Esophagus squamous epithelium (tissue), 5 donors: ENCODE measurements around the gene SCT. TPM values are rescaled to one million over a fixed set of nuclear protein-coding genes. Genes with fewer than 3 reads are reported as not detected.
A peak's percentile ranks its signal among the peaks of the same experiment; 100 is the strongest.

Experiments used
- DNase-seq: peaks from one replicate; lab custom pipeline; 2025; lab: John Stamatoyannopoulos, UW
- H3K27ac ChIP-seq, 4 donors: fragments of 200-600 bp; sonication (generic); one replicate each; pipeline ENCODE4 v1.5.1; 2016 to 2019; ENCODE audit warnings: mild to moderate bottlenecking in 1 of 4
- H3K27me3 ChIP-seq, 4 donors: fragments of 200-600 bp; sonication (generic); 1 replicate in 3 of 4; 2 replicates in 1 of 4; pipeline versions ENCODE4 v1.5.1 to v1.6.0; 2017 to 2021; ENCODE audit warnings: antibody characterized with exemption in 1 of 4
- H3K36me3 ChIP-seq, 3 donors: fragments of 200-600 bp; sonication (generic); one replicate each; pipeline ENCODE4 v1.5.1; 2016 to 2019
- H3K4me1 ChIP-seq, 3 donors: fragments of 200-600 bp; sonication (generic); one replicate each; pipeline ENCODE4 v1.5.1; 2017 to 2019
- H3K4me3 ChIP-seq, 4 donors: fragments of 200-600 bp; sonication (generic); 1 replicate in 3 of 4; 2 replicates in 1 of 4; pipeline ENCODE4 v1.5.1; 2016 to 2019; ENCODE audit warnings: mild to moderate bottlenecking in 2 of 4, moderate library complexity in 1 of 4
- H3K9me3 ChIP-seq, 3 donors: fragments of 200-600 bp; sonication (generic); one replicate each; pipeline ENCODE4 v1.5.1; 2016 to 2019
- CTCF ChIP-seq, 6 experiments: fragments of 450-650 bp in 4 of 6; fragments of 200-600 bp in 2 of 6; sonication (generic) in 2 of 6; IDR thresholded peaks; one replicate each; pipeline ENCODE4 v1.5.1; 2016 to 2019; ENCODE audit warnings: antibody characterized with exemption in 6 of 6, mild to moderate bottlenecking in 4 of 6, moderate library complexity in 4 of 6
- POLR2A ChIP-seq, 4 donors: fragments of 450-650 bp; IDR thresholded peaks; one replicate each; pipeline ENCODE4 v1.6.1; 2017; ENCODE audit warnings: antibody characterized with exemption in 4 of 4, mild to moderate bottlenecking in 4 of 4, moderate library complexity in 3 of 4
- WGBS, 2 donors: methylation state at CpG; one replicate each; pipeline ENCODE4 v1.1.5; 2018; 5-methylcytosine and 5-hydroxymethylcytosine counted together
- intact Hi-C: fragments of 100-400 bp; cut with DNase I; formaldehyde crosslinking; loops from one replicate; pipeline ENCODE4 v1.15.0; 2022
- total RNA-seq, 4 donors: library from RNA; depleted of rRNA; stranded (reverse); fragments of >200 nt; gene quantifications; one replicate each; pipeline ENCODE4 v1.1.0, GENCODE V29; 2016
- donor health status: DM: yes; HTN: yes; CAD: no.

The SCT gene
- total RNA-seq, 4 donors from 2014 or later, result 5.3 TPM; not detected in 3

- Histone ChIP-seq H3K4me3 (no peak overlapping the region), H3K4me1 (peaks cover 1 to 24% (median 8%) of the 10 kb centered on the region in 3 donors), H3K9me3 (no peaks in the 10 kb centered on the region), H3K36me3 (peaks cover 0 to 78% (median 6%) of the 10 kb centered on the region in 3 donors), H3K27me3 (peaks cover 0 to 14% (median 0%) of the 10 kb centered on the region in 4 donors), H3K27ac (no peak overlapping the region)
- WGBS, 2 donors, result 86 to 87% methylated on average over 8 to 34 of the region's 50 CpGs
- no peak for DNase-seq
- intact Hi-C loops, result no loop called here
- TF ChIP-seq POLR2A (IDR thresholded peaks at IDR 0.05) (no peak), CTCF (IDR thresholded peaks at IDR 0.05) (no peak)
Measured at GRCh38 chr11:643849-644738, 17.1 kb upstream of the SCT start.

- intact Hi-C loops, result no loop called here
- WGBS, 2 donors, result 88 to 90% methylated on average over 5 of the region's 9 CpGs
Measured at GRCh38 chr11:643366-643765, 16.4 kb upstream of the SCT start.

GRCh38 chr11:641806-642370 lies 14.9 kb upstream of the SCT start:
- Histone ChIP-seq H3K27me3 (peaks cover 0 to 36% (median 0%) of the 10 kb centered on the region in 4 donors), H3K27ac (no peak overlapping the region), H3K9me3 (no peaks in the 10 kb centered on the region), H3K4me1 (peaks cover 10 to 46% (median 21%) of the 10 kb centered on the region in 3 donors), H3K36me3 (peaks cover 0 to 56% (median 6%) of the 10 kb centered on the region in 3 donors), H3K4me3 (no peak overlapping the region)
- DNase-seq, result no peak
- TF ChIP-seq CTCF (IDR thresholded peaks at IDR 0.05), result no peak
- TF ChIP-seq POLR2A (IDR thresholded peaks at IDR 0.05), result no peak
- intact Hi-C loops, result no loop called here
- 92 to 96% methylated on average over 8 to 12 of the region's 19 CpGs for WGBS, 2 donors

More at GRCh38 chr11:643366-643765, 16.4 kb upstream of the SCT start:
- H3K9me3 ChIP-seq, result no peaks in the 10 kb centered on the region
- no peak for DNase-seq
- H3K4me3 ChIP-seq, result no peak overlapping the region
- peaks cover 0 to 71% (median 6%) of the 10 kb centered on the region in 3 donors for H3K36me3 ChIP-seq
- H3K27ac ChIP-seq, result peak overlapping the region in 1 of 4 donors; percentile 21
- H3K4me1 ChIP-seq, result peaks cover 6 to 31% (median 8%) of the 10 kb centered on the region in 3 donors
- H3K27me3 ChIP-seq, result peaks cover 0 to 22% (median 0%) of the 10 kb centered on the region in 4 donors
- TF ChIP-seq POLR2A (IDR thresholded peaks at IDR 0.05) (no peak), CTCF (IDR thresholded peaks at IDR 0.05) (no peak)

- Histone ChIP-seq H3K4me1 (peaks cover 14 to 54% (median 25%) of the 10 kb centered on the region in 3 donors), H3K9me3 (no peaks in the 10 kb centered on the region), H3K36me3 (peaks cover 0 to 42% (median 6%) of the 10 kb centered on the region in 3 donors), H3K27me3 (peaks cover 0 to 50% (median 0%) of the 10 kb centered on the region in 4 donors), H3K4me3 (no peak overlapping the region), H3K27ac (no peak overlapping the region)
- intact Hi-C loops, result no loop called here
- no peak for DNase-seq
- 90% methylated on average over 4 of the region's 69 CpGs; no CpG with 5 or more reads in 1 of the 2 donors for WGBS, 2 donors
- no peak for TF ChIP-seq POLR2A (IDR thresholded peaks at IDR 0.05)
- TF ChIP-seq CTCF (IDR thresholded peaks at IDR 0.05), result no peak
Measured at GRCh38 chr11:640021-640706, 13.2 kb upstream of the SCT start.
